ENCODE measurements around the gene HOXB6. TPM values are rescaled to one million over a fixed set of nuclear protein-coding genes. Genes with fewer than 3 reads are reported as not detected.

The HOXB6 gene
- total and polyA plus RNA-seq, 4 donors: 0.17 to 1.1 (median 0.46) TPM

DNA sequence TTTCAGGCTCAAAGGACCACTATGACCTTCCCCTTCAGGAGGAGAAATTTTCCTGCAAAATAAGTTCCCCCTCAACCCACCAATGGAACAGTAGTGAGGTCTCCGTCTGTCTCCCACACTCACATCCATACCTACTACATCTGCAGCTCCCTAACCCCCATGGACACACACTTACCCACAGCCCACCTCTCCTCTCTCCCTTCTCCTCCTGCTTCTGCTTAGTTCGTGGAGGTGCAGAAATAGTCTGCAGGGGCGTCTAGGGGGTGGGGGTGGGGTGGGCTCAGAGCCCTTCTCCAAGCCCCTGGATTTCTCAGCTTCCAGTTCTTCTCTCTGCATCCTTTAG lies 35.6 kb downstream of the HOXB6 start:
- no peaks in the 10 kb centered on the region for H3K36me3 ChIP-seq (ENCODE audit: control insufficient read depth in 4 of 4, insufficient read depth in 3 of 4, low read depth in 1 of 4, low read length in 3 of 4)
- peaks cover 0 to 2% (median 0%) of the 10 kb centered on the region in 4 donors for H3K4me1 ChIP-seq (ENCODE audit: control insufficient read depth in 4 of 4, insufficient read depth in 4 of 4, low read length in 3 of 4)
- H3K27ac ChIP-seq (ENCODE audit: low read depth in 1 of 2, low read length in 2 of 2): no peak overlapping the region
- peaks cover 0 to 38% (median 9%) of the 10 kb centered on the region in 4 donors for H3K27me3 ChIP-seq (ENCODE audit: control insufficient read depth in 4 of 4, insufficient read depth in 4 of 4, low read length in 3 of 4)
- no peaks in the 10 kb centered on the region for H3K9me3 ChIP-seq (ENCODE audit: control insufficient read depth in 4 of 4, low read length in 3 of 4)
- H3K4me3 ChIP-seq (ENCODE audit: low read depth in 1 of 3, low read length in 3 of 3): peak overlapping the region in 1 of 3 donors; percentile 5
- WGBS: 21% methylated on average over 3 of the region's 3 CpGs
- DNase-seq (ENCODE audit: low spot score): no peak
- peak overlapping the region in 1 of 2 donors; percentile 36 for H3K9ac ChIP-seq (ENCODE audit: low read depth in 1 of 2, low read length in 2 of 2)
- no peak for TF ChIP-seq JUND (IDR thresholded peaks at IDR 0.05)
- TF ChIP-seq, protein P1, sequence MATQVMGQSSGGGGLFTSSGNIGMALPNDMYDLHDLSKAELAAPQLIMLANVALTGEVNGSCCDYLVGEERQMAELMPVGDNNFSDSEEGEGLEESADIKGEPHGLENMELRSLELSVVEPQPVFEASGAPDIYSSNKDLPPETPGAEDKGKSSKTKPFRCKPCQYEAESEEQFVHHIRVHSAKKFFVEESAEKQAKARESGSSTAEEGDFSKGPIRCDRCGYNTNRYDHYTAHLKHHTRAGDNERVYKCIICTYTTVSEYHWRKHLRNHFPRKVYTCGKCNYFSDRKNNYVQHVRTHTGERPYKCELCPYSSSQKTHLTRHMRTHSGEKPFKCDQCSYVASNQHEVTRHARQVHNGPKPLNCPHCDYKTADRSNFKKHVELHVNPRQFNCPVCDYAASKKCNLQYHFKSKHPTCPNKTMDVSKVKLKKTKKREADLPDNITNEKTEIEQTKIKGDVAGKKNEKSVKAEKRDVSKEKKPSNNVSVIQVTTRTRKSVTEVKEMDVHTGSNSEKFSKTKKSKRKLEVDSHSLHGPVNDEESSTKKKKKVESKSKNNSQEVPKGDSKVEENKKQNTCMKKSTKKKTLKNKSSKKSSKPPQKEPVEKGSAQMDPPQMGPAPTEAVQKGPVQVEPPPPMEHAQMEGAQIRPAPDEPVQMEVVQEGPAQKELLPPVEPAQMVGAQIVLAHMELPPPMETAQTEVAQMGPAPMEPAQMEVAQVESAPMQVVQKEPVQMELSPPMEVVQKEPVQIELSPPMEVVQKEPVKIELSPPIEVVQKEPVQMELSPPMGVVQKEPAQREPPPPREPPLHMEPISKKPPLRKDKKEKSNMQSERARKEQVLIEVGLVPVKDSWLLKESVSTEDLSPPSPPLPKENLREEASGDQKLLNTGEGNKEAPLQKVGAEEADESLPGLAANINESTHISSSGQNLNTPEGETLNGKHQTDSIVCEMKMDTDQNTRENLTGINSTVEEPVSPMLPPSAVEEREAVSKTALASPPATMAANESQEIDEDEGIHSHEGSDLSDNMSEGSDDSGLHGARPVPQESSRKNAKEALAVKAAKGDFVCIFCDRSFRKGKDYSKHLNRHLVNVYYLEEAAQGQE (IDR thresholded peaks at IDR 0.05): no peak

GRCh38 chr17:48568499-48569239 lies 36.1 kb downstream of the HOXB6 start:
- peak overlapping the region in 1 of 3 donors; percentile 5 for H3K4me3 ChIP-seq (ENCODE audit: low read depth in 1 of 3, low read length in 3 of 3)

DNA sequence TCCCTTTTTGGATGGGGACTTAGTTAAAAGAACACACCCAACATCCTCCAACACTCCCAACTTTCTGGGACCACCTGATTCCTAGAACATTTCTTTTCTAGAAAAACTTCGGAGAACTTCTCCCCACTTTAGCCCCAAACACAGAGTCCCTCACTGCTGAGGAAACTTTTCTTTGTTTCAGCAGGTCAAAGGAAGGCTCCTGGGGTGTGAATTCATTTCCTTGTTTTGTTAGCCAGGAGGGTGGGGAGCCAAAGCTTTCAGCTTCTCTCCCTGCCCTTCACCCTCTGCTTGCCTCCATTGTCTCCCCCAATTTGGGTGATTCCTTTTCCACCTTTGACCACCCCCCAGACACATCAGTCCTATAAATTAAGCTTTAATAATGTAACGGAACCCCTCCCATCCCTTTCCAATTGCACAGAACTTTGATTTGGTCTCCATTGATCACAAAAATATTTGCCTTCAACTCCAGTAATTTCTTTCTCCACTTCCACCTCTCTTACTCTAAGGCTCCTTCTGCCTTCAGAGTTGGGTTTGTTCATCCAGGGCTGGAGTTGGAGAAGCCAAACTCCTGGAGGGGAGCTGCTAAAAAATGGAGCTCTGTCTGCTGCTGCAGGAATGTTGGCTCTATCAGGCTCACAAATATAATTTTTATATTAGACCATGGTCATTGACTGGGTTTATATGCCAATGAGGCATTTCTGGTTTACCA lies 37.0 kb downstream of the HOXB6 start:
- H3K27me3 ChIP-seq (ENCODE audit: control insufficient read depth in 4 of 4, insufficient read depth in 4 of 4, low read length in 3 of 4): peaks cover 0 to 36% (median 11%) of the 10 kb centered on the region in 4 donors
- no peaks in the 10 kb centered on the region for H3K9me3 ChIP-seq (ENCODE audit: control insufficient read depth in 4 of 4, low read length in 3 of 4)
- DNase-seq (ENCODE audit: low spot score): no peak
- no peak overlapping the region for H3K9ac ChIP-seq (ENCODE audit: low read depth in 1 of 2, low read length in 2 of 2)
- H3K27ac ChIP-seq (ENCODE audit: low read depth in 1 of 2, low read length in 2 of 2): no peak overlapping the region
- no peaks in the 10 kb centered on the region for H3K36me3 ChIP-seq (ENCODE audit: control insufficient read depth in 4 of 4, insufficient read depth in 3 of 4, low read depth in 1 of 4, low read length in 3 of 4)
- 21% methylated on average over 2 of the region's 2 CpGs for WGBS
- peaks cover 0 to 2% (median 0%) of the 10 kb centered on the region in 4 donors for H3K4me1 ChIP-seq (ENCODE audit: control insufficient read depth in 4 of 4, insufficient read depth in 4 of 4, low read length in 3 of 4)
- TF ChIP-seq, protein P1 (IDR thresholded peaks at IDR 0.05): no peak
- TF ChIP-seq, protein P2, sequence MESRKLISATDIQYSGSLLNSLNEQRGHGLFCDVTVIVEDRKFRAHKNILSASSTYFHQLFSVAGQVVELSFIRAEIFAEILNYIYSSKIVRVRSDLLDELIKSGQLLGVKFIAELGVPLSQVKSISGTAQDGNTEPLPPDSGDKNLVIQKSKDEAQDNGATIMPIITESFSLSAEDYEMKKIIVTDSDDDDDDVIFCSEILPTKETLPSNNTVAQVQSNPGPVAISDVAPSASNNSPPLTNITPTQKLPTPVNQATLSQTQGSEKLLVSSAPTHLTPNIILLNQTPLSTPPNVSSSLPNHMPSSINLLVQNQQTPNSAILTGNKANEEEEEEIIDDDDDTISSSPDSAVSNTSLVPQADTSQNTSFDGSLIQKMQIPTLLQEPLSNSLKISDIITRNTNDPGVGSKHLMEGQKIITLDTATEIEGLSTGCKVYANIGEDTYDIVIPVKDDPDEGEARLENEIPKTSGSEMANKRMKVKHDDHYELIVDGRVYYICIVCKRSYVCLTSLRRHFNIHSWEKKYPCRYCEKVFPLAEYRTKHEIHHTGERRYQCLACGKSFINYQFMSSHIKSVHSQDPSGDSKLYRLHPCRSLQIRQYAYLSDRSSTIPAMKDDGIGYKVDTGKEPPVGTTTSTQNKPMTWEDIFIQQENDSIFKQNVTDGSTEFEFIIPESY (IDR thresholded peaks at IDR 0.05): no peak
- TF ChIP-seq SP1 (IDR thresholded peaks at IDR 0.05) (no peak), HNF4G (IDR thresholded peaks at IDR 0.05) (no peak), ATF3 (IDR thresholded peaks at IDR 0.05) (no peak), TAF1 (conservative IDR thresholded peaks at IDR 0.05) (no peak), RXRA (IDR thresholded peaks at IDR 0.05) (no peak), GABPA (IDR thresholded peaks at IDR 0.05 in 1 of 2, conservative IDR thresholded peaks at IDR 0.05 in 1 of 2) (no peak)
- H3K4me3 ChIP-seq (ENCODE audit: low read depth in 1 of 3, low read length in 3 of 3): no peak overlapping the region

More at GRCh38 chr17:48568499-48569239, 36.1 kb downstream of the HOXB6 start:
- peaks cover 0 to 38% (median 9%) of the 10 kb centered on the region in 4 donors for H3K27me3 ChIP-seq (ENCODE audit: control insufficient read depth in 4 of 4, insufficient read depth in 4 of 4, low read length in 3 of 4)
- DNase-seq (ENCODE audit: low spot score): no peak
- H3K9me3 ChIP-seq (ENCODE audit: control insufficient read depth in 4 of 4, low read length in 3 of 4): no peaks in the 10 kb centered on the region
- TF ChIP-seq JUND (IDR thresholded peaks at IDR 0.05): no peak
- no peak for TF ChIP-seq FOXA2 (IDR thresholded peaks at IDR 0.05)
- TF ChIP-seq YY1 (IDR thresholded peaks at IDR 0.05): no peak
- no peak for TF ChIP-seq RXRA (IDR thresholded peaks at IDR 0.05)
- TF ChIP-seq NR2F2 (IDR thresholded peaks at IDR 0.05): no peak
- TF ChIP-seq HNF4G (IDR thresholded peaks at IDR 0.05): no peak
- TF ChIP-seq EGR1 (IDR thresholded peaks at IDR 0.05; ENCODE audit: low read depth in 2 of 2): no peak
- no peak for TF ChIP-seq RAD21 (IDR thresholded peaks at IDR 0.05)
- TF ChIP-seq FOXA1 (IDR thresholded peaks at IDR 0.05): no peak
- TF ChIP-seq HNF4A (conservative IDR thresholded peaks at IDR 0.05): no peak
- H3K36me3 ChIP-seq (ENCODE audit: control insufficient read depth in 4 of 4, insufficient read depth in 3 of 4, low read depth in 1 of 4, low read length in 3 of 4): no peaks in the 10 kb centered on the region
- 16% methylated on average over 33 of the region's 33 CpGs for WGBS
- H3K9ac ChIP-seq (ENCODE audit: low read depth in 1 of 2, low read length in 2 of 2): peak overlapping the region in 1 of 2 donors; percentile 36
- peak overlapping the region in 1 of 2 donors; percentile 51 for H3K27ac ChIP-seq (ENCODE audit: low read depth in 1 of 2, low read length in 2 of 2)
- peaks cover 0 to 2% (median 0%) of the 10 kb centered on the region in 4 donors for H3K4me1 ChIP-seq (ENCODE audit: control insufficient read depth in 4 of 4, insufficient read depth in 4 of 4, low read length in 3 of 4)
